Prostate gland (tissue), 2 donors: Measurements from ENCODE around the gene MAML3. TPM values are rescaled to one million over a fixed set of nuclear protein-coding genes. Genes with fewer than 3 reads are reported as not detected.

Source experiments
- DNase-seq: peaks from one replicate; pipeline ENCODE4 v3.0.0-alpha.2; 2019; ENCODE audit warnings: low spot score
- H3K27ac ChIP-seq, 2 donors: fragments of 200-600 bp; sonication (generic); 2 replicates each; pipeline ENCODE4 v1.5.1; 2017 to 2019
- H3K27me3 ChIP-seq: fragments of 200-600 bp; sonication (generic); replicated peaks from 2 replicates; pipeline ENCODE4 v1.5.1; 2019; ENCODE audit not compliant: insufficient read depth
- H3K36me3 ChIP-seq, 2 donors: fragments of 200-600 bp; sonication (generic); 1 replicate in 1 of 2; 2 replicates in 1 of 2; pipeline versions ENCODE4 v1.5.1 to v1.8.1; 2017 to 2019
- H3K4me1 ChIP-seq: fragments of 200-600 bp; sonication (generic); replicated peaks from 2 replicates; pipeline ENCODE4 v1.5.1; 2019
- H3K4me3 ChIP-seq, 2 donors: fragments of 200-600 bp; sonication (generic); 2 replicates each; pipeline ENCODE4 v1.5.1; 2017 to 2019
- H3K9me3 ChIP-seq: fragments of 200-600 bp; sonication (generic); 2 replicates; pipeline ENCODE4 v1.5.1; 2017
- CTCF ChIP-seq, 4 experiments: fragments of 200-600 bp in 2 of 4; fragments of 450-650 bp in 2 of 4; sonication (generic) in 2 of 4; IDR thresholded peaks; 1 replicate in 3 of 4; 2 replicates in 1 of 4; pipeline ENCODE4 v1.5.1; 2016 to 2019; ENCODE audit warnings: antibody characterized with exemption in 4 of 4, mild to moderate bottlenecking in 2 of 4, moderate library complexity in 2 of 4
- POLR2A ChIP-seq: fragments of 450-650 bp; IDR thresholded peaks from one replicate; pipeline ENCODE4 v1.6.1; 2016; ENCODE audit warnings: antibody characterized with exemption, mild to moderate bottlenecking
- POLR2AphosphoS5 ChIP-seq: sonication (generic); formaldehyde crosslinking; IDR thresholded peaks from one replicate; pipeline ENCODE4 v1.6.1; 2017; ENCODE audit warnings: antibody characterized with exemption
- WGBS: methylation state at CpG from one replicate; pipeline ENCODE4 v1.1.5; 2018; 5-methylcytosine and 5-hydroxymethylcytosine counted together
- intact Hi-C: fragments of 100-400 bp; cut with DNase I; formaldehyde crosslinking; loops from one replicate; pipeline ENCODE4 v1.14.2; 2022
- total RNA-seq, 2 donors: library from RNA; depleted of rRNA; stranded (reverse); fragments of >200 nt; gene quantifications; one replicate each; pipeline ENCODE4 v1.1.0, GENCODE V29; 2016

MAML3 gene
- total RNA-seq, 2 donors from 2014 or later = 15.0 to 30.6 TPM

- H3K27me3 ChIP-seq = no peaks in the 10 kb centered on the region
- peak overlapping the region; percentile 27 to 35 for H3K27ac ChIP-seq
- WGBS = 5% methylated on average over 3 of the region's 3 CpGs
- no peaks in the 10 kb centered on the region for H3K4me1 ChIP-seq
- no peaks in the 10 kb centered on the region for H3K36me3 ChIP-seq
- H3K9me3 ChIP-seq = no peaks in the 10 kb centered on the region
- intact Hi-C loops = loop anchor here (10.0 kb wide), 1 partner anchor 166 kb away; no protein-coding TSS in a partner anchor
- TF ChIP-seq CTCF (IDR thresholded peaks at IDR 0.05) (no peak), POLR2AphosphoS5 (peak; percentile 45)
- DNase-seq = peak; percentile 44
- no peak overlapping the region for H3K4me3 ChIP-seq
Measured at GRCh38 chr4:140158365-140159030, 4.5 kb upstream of the MAML3 start.

- no peaks in the 10 kb centered on the region for H3K27me3 ChIP-seq
- WGBS = 96% methylated on average over 2 of the region's 2 CpGs
- H3K36me3 ChIP-seq = no peaks in the 10 kb centered on the region
- no peaks in the 10 kb centered on the region for H3K9me3 ChIP-seq
- DNase-seq = no peak
- no peak overlapping the region for H3K27ac ChIP-seq
- TF ChIP-seq POLR2AphosphoS5 (no peak), CTCF (IDR thresholded peaks at IDR 0.05) (no peak), POLR2A (no peak)
- no peaks in the 10 kb centered on the region for H3K4me1 ChIP-seq
- intact Hi-C loops = loop anchor here (10.0 kb wide), 1 partner anchor 167 kb away; no protein-coding TSS in a partner anchor
- H3K4me3 ChIP-seq = no peak overlapping the region
Measured at GRCh38 chr4:140157341-140157740, 3.4 kb upstream of the MAML3 start.

- Histone ChIP-seq H3K27me3 (no peaks in the 10 kb centered on the region), H3K9me3 (no peaks in the 10 kb centered on the region), H3K4me3 (no peak overlapping the region), H3K36me3 (no peaks in the 10 kb centered on the region), H3K27ac (no peak overlapping the region), H3K4me1 (no peaks in the 10 kb centered on the region)
- WGBS = 72% methylated on average over 4 of the region's 4 CpGs
- DNase-seq = no peak
- intact Hi-C loops = loop anchor here (10.0 kb wide), 1 partner anchor 168 kb away; no protein-coding TSS in a partner anchor
- no peak for TF ChIP-seq POLR2AphosphoS5
- no peak for TF ChIP-seq CTCF (IDR thresholded peaks at IDR 0.05)
- TF ChIP-seq POLR2A = no peak
Measured at GRCh38 chr4:140156529-140157171, 2.7 kb upstream of the MAML3 start.

- H3K36me3 ChIP-seq = no peaks in the 10 kb centered on the region
- 77% methylated on average over 3 of the region's 3 CpGs for WGBS
- H3K27me3 ChIP-seq = no peaks in the 10 kb centered on the region
- no peak for TF ChIP-seq POLR2A
- no peak for TF ChIP-seq POLR2AphosphoS5
- TF ChIP-seq CTCF (IDR thresholded peaks at IDR 0.05) = no peak
- H3K4me3 ChIP-seq = peak overlapping the region; percentile 79 to 80
- peaks cover under 1% of the 10 kb centered on the region for H3K4me1 ChIP-seq
- no peak for DNase-seq
- intact Hi-C loops = loop anchor here (1.0 to 10.0 kb wide), 8 partner anchors 57 to 487 kb away; partner anchors contain the start of gene MGST2
- peak overlapping the region; percentile 97 to 99 for H3K27ac ChIP-seq
- no peaks in the 10 kb centered on the region for H3K9me3 ChIP-seq
Measured at GRCh38 chr4:140154572-140154891, 548 bp upstream of the MAML3 start.

- H3K4me1 ChIP-seq = peaks cover 6% of the 10 kb centered on the region
- peak overlapping the region; percentile 97 to 99 for H3K27ac ChIP-seq
- H3K4me3 ChIP-seq = peak overlapping the region; percentile 79 to 80
- no peaks in the 10 kb centered on the region for H3K36me3 ChIP-seq
- 1% methylated on average over 14 of the region's 14 CpGs for WGBS
- H3K9me3 ChIP-seq = no peaks in the 10 kb centered on the region
- intact Hi-C loops = loop anchor here (5.0 to 10.0 kb wide), 7 partner anchors 56 to 486 kb away; partner anchors contain the start of gene MGST2
- no peaks in the 10 kb centered on the region for H3K27me3 ChIP-seq
- DNase-seq = no peak
- TF ChIP-seq CTCF (IDR thresholded peaks at IDR 0.05) = no peak
- no peak for TF ChIP-seq POLR2AphosphoS5
- no peak for TF ChIP-seq POLR2A
Measured at GRCh38 chr4:140153419-140153717, 616 bp downstream of the MAML3 start.
